Activated CD4-positive, CD25-positive, alpha-beta regulatory T cell treated with anti-CD3 and anti-CD28 coated beads, Interleukin-2, amount 50 U/mL, for 72 hours (primary cell): ENCODE measurements around the gene SAG.
"Not testable (repeated sequence)": the region's sequence is repeated elsewhere in the genome, so short reads cannot be mapped to it uniquely, and the experiment has no call there.

ENCODE experiments used
- DNase-seq: peaks from one replicate; pipeline ENCODE4 v3.0.0; 2021

The SAG gene

GRCh38 chr2:233334915-233335314 is 27.3 kb downstream of the SAG start:
- DNase-seq: no peak

- DNase-seq: not testable (repeated sequence)
Measured at GRCh38 chr2:233336091-233336490, 28.5 kb downstream of the SAG start.

GRCh38 chr2:233336541-233336940 is 28.9 kb downstream of the SAG start:
- DNase-seq: no peak

- no peak for DNase-seq
Measured at GRCh38 chr2:233338046-233338445, 30.4 kb downstream of the SAG start.

- DNase-seq: no peak
Measured at GRCh38 chr2:233338812-233339368, 31.3 kb downstream of the SAG start.

- no peak for DNase-seq
Measured at GRCh38 chr2:233339427-233339826, 31.8 kb downstream of the SAG start.

- no peak for DNase-seq
Measured at GRCh38 chr2:233341296-233341695, 33.7 kb downstream of the SAG start.

GRCh38 chr2:233342301-233342700 is 34.7 kb downstream of the SAG start:
- no peak for DNase-seq

GRCh38 chr2:233343171-233343705 is 35.6 kb downstream of the SAG start:
- DNase-seq: no peak

- DNase-seq: no peak
Measured at GRCh38 chr2:233346376-233346775, 38.8 kb downstream of the SAG start.

GRCh38 chr2:233346930-233347329 is 39.3 kb downstream of the SAG start:
- DNase-seq: no peak

- DNase-seq: no peak
Measured at GRCh38 chr2:233349005-233349998, 41.7 kb downstream of the SAG start.

GRCh38 chr2:233350708-233351107 is 43.1 kb downstream of the SAG start:
- DNase-seq: no peak

GRCh38 chr2:233351423-233351822 is 43.8 kb downstream of the SAG start:
- no peak for DNase-seq

- DNase-seq: no peak
Measured at GRCh38 chr2:233352141-233352842, 44.7 kb downstream of the SAG start.

- no peak for DNase-seq
Measured at GRCh38 chr2:233353101-233353768, 45.6 kb downstream of the SAG start.

GRCh38 chr2:233353769-233354499 is 46.3 kb downstream of the SAG start, which contains the start of gene DGKD:
Gene DGKD (plus strand): TSS chr2:233354494. CDS start chr2:233354519, 25 bp downstream.
- DNase-seq: peak; percentile 72

GRCh38 chr2:233354500-233354924 is 46.9 kb downstream of the SAG start:
- no peak for DNase-seq

GRCh38 chr2:233354971-233355574 is 47.5 kb downstream of the SAG start:
- peak; percentile 37 for DNase-seq

GRCh38 chr2:233355916-233356315 is 48.3 kb downstream of the SAG start:
- no peak for DNase-seq

- DNase-seq: no peak
Measured at GRCh38 chr2:233356546-233357308, 49.1 kb downstream of the SAG start.
